Measurements from ENCODE around the gene NSUN3. TPM values are rescaled to one million over a fixed set of nuclear protein-coding genes. Genes with fewer than 3 reads are reported as not detected.

Gene NSUN3
- polyA plus RNA-seq, 1 donor from 2014 or later, result 8.7 TPM

DNA sequence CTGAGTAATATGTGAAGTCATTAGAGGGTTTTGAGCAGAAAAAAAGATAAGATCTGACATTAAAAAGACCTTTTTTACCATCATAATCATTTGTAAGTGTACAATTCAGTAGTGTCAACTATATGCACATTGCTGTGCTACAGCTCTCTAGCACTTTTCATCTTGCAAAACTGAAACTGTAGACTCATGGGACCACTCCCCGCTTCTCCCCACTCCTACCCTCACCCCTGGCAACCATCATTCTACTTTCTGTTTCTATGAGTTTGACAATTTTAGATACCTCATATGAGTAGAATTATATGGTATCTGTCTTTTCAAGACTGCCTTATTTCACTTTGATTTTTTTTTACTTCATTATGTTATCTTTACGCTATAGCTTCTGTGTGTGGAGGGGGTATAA lies 112.8 kb downstream of the NSUN3 start:
- Mint-ChIP-seq H3K4me1 (peaks cover 0 to 3% (median 0%) of the 10 kb centered on the region in 3 donors), H3K9me3 (no peaks in the 10 kb centered on the region), H3K27ac (no peak overlapping the region), H3K27me3 (peaks cover 1% of the 10 kb centered on the region), H3K4me3 (no peak overlapping the region), H3K36me3 (no peaks in the 10 kb centered on the region)

DNA sequence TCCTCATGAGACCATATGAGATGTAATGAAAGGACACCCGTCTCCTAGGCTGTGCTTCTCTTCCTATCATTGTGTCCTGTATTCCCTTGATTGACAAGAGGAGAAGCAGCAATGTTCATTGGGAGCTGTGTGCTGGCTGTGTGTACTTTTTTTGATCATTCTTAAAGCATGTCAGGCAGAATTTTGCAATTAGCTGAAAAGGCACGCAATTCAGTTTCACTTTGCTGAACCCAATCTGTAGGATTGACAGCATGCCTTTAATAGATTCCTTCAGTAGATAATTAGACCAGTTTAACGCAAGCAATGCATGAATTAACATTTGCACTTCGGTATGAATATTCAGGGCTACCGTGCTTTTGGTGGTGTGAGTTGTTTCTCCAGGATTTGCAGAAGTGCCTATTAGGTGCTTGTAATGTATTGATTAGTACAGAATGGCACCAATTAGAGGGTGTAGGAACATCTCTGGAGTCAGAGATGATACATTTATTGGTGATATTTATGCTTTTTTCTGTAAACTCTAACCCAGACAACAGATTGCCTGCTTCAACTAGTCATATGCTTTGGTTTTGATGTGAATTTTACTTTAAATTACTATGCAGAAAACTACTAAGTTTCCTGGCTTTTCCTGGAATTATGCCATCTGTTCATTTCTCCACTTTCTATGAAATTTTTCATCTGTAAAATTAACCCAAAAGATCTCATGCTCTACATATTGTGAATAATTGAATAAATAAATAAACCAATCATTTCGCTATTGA lies 114.3 kb downstream of the NSUN3 start:
- peaks cover 0 to 2% (median 0%) of the 10 kb centered on the region in 3 donors for H3K9me3 Mint-ChIP-seq
- no peak overlapping the region for H3K27ac Mint-ChIP-seq
- no peaks in the 10 kb centered on the region for H3K36me3 Mint-ChIP-seq
- H3K4me1 Mint-ChIP-seq, result peaks cover 0 to 3% (median 0%) of the 10 kb centered on the region in 3 donors
- H3K4me3 Mint-ChIP-seq, result no peak overlapping the region
- H3K27me3 Mint-ChIP-seq, result peaks cover 5% of the 10 kb centered on the region

Other genes with a start within 250 kb of the NSUN3 start
- 0.26 TPM for gene PROS1, start 89.2 kb upstream of the NSUN3 start, polyA plus RNA-seq
- gene ARL13B, start 82.9 kb upstream of the NSUN3 start, polyA plus RNA-seq, result 7.2 TPM
- 0.26 TPM for gene STX19, start 34.5 kb upstream of the NSUN3 start, polyA plus RNA-seq
- gene DHFR2, start 145 bp upstream of the NSUN3 start, polyA plus RNA-seq, result 2.5 TPM